ENCODE data around the gene DDI2.

The DDI2 gene

GRCh38 chr1:15704526-15705183, 87.4 kb downstream of the DDI2 start:
- DNase-seq: no peak

- no peak for DNase-seq
Measured at GRCh38 chr1:15705184-15705566, 87.9 kb downstream of the DDI2 start.

GRCh38 chr1:15706751-15707150, 89.5 kb downstream of the DDI2 start:
- DNase-seq: no peak

GRCh38 chr1:15707239-15707925, 90.1 kb downstream of the DDI2 start:
- DNase-seq: no peak

- DNase-seq: no peak
Measured at GRCh38 chr1:15708486-15709137, 91.4 kb downstream of the DDI2 start.

- DNase-seq: no peak
Measured at GRCh38 chr1:15709226-15709625, 92.0 kb downstream of the DDI2 start.

GRCh38 chr1:15712168-15712567, 94.9 kb downstream of the DDI2 start:
- DNase-seq: peak; percentile 2

- DNase-seq: no peak
Measured at GRCh38 chr1:15714406-15715136, 97.3 kb downstream of the DDI2 start.

- DNase-seq: no peak
Measured at GRCh38 chr1:15717418-15718125, 100.3 kb downstream of the DDI2 start.

- no peak for DNase-seq
Measured at GRCh38 chr1:15718199-15718601, 100.9 kb downstream of the DDI2 start.

Measured in COR-L47 (cell line).